ENCODE results near the gene SLC34A3. TPM values are rescaled to one million over a fixed set of nuclear protein-coding genes. Genes with fewer than 3 reads are reported as not detected.
A peak's percentile ranks its signal among the peaks of the same experiment; 100 is the strongest.

The SLC34A3 gene
- total RNA-seq, 1 experiment from 2014 or later, result 0.10 TPM

DNA sequence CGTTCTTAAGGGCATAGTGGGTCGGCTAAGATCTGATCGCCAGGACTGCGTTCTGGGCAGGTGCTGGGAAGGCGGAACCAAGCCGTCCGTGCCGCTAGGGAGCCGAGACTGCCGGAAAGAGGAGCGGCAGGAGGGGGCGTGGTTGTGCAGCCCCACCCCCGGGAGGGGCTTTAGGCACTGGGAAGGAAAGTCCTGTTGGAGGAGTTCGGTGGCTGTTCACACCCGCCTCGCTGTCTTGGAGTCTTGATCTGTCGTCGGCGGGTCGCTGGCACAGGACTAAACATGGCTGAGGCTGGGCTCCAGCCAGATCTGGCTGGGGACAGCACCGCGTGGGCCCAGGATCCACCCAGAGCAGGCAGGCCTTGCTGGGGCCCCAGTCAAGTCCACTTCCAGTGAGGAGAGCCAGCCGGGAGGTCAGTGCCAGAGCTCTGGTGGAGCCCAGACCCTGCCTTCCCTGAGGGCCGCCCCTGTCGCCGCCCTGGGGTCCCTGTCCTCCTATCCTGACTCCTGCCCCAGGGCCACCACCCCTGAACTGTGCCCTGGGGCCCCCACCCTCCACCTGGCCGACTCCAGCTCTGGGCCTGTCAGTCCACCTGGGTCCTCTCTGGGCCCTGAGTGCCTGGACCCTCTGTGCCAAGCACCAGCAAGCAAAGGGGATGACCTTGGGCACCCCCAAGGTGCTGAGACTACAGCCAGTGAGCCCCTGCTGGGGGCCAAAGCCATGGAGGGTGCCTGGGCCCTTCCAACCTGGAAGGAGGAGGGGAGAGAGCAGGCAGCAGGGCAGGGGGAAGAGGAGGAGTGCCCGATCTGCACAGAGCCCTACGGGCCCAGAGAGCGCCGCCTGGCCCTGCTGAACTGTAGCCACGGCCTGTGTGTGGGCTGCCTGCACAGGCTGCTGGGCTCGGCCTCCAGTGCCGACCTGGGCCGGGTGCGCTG lies 13.2 kb upstream of the SLC34A3 start:
- no peak for DNase-seq (ENCODE audit: low read depth)

DNA sequence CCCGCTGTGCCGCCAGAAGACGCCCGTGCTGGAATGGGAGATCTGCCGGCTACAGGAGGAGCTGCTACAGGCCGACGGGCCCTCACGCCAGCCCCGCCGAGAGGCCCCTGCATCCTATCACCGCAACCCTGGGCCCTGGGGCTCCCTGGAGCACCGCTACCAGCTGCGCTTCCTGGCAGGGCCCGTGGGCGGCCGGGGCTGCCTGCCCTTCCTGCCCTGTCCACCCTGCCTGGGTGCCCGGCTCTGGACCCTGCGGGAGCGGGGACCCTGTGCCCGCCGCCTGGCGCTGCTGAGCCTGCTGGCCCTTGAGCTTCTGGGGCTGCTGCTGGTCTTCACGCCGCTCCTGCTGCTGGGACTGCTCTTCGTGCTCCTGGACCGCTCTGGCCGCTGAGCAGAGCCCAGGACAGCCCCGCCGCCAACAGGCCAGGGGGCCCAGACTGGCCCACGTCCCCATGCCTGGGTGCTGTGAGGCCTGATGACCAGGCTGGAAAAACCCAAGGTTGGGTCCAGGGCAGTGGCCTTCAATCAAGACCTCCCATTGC lies 12.4 kb upstream of the SLC34A3 start:
- no peak for DNase-seq (ENCODE audit: low read depth)

DNA sequence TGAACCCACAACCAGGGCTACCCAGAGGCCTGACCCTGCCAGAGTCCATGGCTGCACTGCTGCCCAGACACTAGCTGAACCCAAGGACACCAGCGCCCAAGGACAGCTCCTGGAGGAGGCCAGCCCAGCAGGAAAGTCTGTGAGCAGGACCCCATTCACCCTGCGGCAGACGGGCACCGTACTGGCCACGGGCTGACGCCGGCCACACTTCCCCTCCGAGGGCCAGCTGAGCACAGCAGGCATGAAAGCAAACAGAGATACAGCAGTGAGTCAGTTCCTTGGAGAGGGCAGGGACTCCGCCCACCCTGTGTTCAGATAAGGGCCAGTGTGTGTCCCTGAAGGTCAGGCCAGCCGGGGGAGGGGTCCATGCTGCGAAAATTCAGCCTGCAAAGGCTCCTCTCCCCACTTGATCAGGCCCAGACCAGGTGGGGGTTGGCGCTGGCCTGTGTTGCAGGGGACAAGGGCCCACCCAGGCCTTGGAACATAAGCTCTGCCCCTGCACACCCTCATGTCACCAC lies 11.9 kb upstream of the SLC34A3 start:
- DNase-seq (ENCODE audit: low read depth), result peak; percentile 59

DNA sequence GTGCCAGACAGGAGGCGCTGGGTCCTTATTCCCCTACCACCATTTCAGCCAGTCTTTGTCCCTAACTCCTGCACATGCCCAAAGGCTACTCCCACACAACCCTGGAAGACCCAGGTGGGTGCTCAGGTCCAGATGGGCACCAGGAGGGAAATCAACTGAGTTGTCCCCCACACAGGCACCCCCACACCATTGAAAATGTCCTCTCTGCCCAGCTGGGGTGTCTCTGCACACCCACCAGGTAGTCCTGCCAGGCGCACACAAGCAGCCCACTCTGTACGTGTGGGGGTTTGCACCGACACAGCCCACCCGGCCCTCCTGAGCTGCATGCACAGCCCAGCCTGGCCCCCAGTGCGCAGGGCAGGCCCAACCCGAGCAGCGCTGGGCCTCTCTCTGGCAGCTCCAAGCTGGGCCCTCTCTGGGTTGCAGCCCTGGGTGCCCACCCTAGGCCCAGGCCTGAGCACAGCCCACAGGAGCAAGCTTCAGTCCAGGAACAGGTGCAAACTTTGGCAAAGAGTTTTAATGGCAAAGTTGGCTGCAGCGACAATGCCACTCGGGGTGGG lies 10.9 kb upstream of the SLC34A3 start:
- no peak for DNase-seq (ENCODE audit: low read depth)

DNA sequence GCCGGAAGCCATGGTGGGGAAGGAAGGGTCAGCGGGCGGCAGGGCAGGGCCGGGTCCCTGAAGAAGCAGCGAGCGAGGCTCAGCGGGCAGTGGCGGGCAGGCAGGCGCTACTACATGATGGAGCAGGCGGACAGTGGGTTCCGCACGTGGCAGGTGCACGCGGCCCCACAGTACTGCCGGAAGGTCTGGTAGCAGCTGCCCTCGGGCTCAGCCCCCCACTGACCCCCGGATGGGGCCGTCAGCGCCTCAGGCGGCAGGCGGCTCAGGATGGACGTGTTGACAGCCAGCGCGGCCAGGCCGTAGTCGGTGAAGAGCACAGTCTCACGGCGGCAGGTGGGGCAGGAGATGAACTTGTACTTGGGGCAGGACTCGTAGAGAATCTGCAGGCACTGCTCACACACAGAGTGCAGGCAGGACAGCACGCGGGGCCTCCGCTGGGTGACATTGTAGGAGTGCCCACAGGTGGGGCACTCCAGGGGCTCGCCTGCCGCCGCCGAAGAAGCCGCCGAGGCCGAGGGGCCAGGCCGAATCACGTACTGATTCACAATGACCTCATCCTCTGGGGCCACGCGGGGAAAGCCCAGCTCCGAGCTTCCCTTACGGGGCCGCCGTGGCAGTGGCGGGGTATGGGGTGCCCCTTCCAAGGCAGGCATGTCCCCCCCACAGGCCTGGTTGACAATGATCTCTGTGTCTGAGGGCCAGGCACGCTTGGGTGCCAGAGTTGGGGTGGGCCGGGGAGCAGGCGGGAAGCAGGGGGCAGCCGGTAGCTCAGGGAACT lies 10.2 kb upstream of the SLC34A3 start:
- DNase-seq (ENCODE audit: low read depth), result no peak

DNA sequence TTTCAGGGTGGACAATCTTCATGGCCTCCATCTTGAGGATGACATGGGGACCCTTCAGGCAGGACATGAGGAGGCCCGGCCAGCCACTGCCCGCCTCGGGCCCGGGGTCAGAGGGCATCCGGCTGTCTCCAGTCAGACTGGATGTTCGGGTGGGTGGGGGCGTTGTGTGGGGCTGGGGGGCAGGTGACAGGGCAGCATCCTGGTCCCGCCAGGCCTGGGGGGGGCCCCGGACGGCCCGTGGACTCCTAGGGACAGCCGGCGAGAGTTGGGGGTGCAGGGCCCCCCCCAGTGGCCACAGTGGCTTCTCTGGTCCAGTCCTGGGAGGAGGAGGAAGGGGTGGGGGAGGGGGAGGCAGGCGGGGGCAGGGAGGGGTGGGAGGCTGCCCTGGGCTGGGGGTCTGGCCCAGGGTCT lies 9.6 kb upstream of the SLC34A3 start:
- no peak for DNase-seq (ENCODE audit: low read depth)

DNA sequence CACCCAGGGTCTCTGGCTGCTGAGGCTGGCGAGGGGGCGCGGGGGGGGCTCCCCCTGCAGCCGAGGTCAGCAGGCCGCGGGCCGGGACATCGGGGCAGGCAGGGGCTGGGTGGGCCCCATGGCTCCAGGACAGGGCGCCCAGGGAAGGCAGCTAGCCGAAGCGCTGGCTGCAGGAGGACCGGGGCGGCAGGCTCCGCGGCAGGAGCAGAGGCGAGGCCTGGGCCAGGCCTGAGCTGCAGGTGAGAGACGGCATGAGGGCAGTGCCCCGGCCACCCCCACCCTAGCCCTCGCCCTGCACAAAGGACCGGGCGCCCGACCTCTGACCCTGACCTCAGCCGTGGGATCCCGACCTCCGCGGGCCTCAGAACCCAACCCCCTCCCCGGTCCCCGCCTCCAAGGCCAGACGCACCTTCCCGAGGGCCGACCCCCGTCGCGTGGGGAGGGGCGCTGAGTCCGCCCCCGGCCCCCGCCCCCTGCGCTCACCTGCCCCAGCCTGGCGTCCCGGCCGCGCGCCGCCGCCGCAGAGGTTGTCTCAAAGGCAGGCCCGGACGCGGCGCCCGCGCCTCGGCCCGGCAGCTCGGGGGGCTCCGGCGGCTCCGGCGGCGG lies 9.1 kb upstream of the SLC34A3 start:
- DNase-seq (ENCODE audit: low read depth), result no peak

DNA sequence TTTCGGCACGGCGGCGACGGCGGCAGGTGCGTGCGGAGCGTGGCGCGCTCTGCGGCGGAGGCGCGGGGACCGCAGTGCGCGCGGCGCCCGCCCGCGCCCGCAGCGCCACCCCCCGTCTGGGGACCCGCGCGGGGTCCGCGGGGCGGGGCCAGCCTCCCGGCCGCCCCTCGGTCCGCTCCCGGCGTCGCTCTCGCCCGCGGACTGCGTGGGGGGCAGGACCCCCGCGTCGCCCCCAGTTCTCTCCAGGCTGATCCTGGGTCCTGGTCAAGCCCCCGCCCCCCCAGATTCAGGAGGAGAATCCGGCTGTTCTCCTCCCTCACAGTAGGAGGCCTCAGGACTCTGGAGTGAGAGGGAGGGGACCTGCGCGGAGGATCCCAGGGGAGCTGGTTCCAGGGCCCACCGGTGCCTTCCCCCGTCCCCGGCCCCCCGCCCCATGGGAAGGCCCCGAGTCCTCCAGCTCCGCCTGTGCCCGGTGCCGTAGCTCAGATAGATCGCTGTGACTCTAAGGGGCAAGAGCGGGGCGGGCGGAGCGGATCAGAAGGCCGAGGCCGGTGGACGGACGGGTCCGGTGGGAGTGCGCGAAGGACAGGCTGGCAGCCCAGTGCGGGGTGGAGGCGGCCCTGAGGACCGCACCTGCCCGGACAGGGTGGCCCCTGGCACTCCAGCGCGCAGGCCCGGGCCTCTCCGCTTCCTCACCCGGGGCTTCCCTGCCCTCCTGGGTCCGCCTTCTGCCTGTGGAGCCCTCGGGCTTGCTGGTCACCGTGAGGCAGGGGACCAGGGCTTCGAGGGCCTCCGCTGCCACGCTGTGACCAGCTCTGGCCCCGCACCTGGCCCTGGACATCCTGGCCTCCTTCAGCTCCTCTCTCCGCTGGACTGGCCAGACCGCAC lies 8.3 kb upstream of the SLC34A3 start, which contains the start of gene RNF208:
Gene RNF208 (minus strand): TSS at position 51 of the 888 bp plus-strand sequence. CDS start 1,028 bp downstream, outside the sequence.
- no peak for DNase-seq (ENCODE audit: low read depth)

DNA sequence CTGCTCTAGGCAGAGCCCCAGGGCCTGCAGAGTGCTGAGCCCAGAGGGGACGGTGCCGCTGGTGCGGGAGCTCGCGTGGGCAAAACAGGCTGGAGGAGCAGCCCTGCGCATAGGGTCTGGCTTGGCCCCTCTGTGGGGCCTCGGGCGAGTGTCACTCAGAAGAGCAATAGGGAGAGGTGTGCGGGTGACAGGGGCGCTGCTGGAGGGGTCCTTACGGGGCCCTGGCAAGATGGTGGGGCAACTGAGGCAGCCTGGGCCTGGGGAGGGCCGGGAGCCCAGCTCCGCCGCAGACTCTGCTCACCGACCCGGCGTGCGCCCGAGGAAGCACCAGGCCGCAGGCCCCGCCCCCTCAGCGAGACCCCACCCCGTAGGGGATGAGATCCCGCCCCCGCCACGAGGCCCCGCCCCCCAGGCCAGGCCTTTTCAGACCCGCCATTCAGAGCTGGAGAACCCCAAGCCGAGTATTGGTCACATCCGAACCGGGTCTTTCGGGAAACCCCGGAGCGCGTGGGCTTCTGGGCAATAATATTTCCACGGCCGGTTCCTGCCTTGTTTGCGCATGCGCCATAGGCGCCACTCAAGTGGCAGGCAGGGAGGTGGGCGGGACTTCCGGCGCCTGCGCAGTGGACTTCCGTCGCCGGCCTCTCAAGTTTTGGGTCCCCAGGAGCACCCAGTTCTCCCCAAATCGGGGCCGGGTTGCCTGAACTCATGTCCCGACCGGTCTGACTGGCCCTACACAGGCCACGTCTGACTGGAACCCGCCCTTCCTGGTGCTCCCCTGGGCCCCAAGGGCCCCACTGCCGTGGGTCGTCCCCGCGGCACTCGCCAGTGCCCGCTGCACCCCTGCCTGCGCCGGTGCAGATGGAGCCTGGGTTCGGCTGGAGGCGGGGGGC lies 7.4 kb upstream of the SLC34A3 start:
- peak; percentile 98 for DNase-seq (ENCODE audit: low read depth)

DNA sequence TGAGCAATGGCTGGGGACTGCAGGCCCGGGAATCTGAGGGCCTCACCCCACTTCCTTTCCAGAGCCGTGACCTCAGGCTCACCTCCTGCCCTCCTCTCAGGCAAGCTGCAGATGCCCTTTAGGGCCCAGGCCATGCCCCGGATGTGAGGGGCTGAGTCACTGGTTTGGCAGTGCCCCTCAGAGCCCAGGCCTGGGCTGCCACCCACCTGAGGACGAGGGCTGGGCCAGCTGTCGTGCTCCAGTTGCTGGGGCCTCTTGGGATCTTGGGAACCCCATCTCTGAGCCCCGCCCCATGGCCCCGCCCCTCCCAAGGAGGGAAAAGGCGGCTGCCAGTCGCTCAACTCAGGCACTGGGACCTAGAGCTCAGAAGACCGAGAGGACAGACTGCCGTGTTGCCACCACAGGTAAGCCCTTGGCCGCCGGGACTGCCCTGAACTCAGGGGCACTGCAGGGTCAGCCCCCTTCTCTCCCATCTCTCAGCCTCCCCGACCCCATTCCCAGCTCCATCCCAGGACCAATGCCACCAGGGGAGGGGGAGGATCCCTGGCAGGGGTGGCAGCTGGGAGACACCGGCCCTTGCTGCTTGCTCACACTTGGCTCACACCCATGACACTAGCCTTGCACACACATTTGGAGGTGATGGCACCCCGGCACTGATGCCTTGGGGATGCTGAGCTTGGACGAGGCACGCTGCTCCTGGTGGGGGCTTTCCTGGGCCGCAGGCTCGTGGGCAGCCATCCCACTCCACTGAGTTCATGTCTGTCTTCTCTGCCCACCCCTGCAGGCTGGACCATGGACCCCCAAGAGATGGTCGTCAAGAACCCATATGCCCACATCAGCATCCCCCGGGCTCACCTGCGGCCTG lies 5.6 kb upstream of the SLC34A3 start, which contains the start of gene CYSRT1:
Gene CYSRT1 (plus strand): TSS at position 345 of the 865 bp plus-strand sequence. CDS start 448 bp downstream, at position 793.
- no peak for DNase-seq (ENCODE audit: low read depth)

DNA sequence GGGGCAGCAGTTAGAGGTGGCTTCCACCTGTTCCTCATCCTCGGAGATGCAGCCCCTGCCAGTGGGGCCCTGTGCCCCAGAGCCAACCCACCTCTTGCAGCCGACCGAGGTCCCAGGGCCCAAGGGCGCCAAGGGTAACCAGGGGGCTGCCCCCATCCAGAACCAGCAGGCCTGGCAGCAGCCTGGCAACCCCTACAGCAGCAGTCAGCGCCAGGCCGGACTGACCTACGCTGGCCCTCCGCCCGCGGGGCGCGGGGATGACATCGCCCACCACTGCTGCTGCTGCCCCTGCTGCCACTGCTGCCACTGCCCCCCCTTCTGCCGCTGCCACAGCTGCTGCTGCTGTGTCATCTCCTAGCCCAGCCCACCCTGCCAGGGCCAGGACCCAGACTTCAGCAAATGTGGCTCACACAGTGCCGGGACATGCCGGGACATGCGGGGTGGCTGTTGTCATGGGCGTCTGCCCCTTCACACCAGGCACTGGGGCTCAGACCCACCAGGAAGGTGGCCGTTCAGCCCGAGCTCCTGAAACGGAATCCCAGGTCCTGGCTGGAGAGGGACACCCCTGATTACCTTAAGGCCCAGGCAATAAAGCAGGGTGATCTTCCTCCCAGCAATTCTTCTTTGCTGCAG lies 4.9 kb upstream of the SLC34A3 start:
- no peak for DNase-seq (ENCODE audit: low read depth)

DNA sequence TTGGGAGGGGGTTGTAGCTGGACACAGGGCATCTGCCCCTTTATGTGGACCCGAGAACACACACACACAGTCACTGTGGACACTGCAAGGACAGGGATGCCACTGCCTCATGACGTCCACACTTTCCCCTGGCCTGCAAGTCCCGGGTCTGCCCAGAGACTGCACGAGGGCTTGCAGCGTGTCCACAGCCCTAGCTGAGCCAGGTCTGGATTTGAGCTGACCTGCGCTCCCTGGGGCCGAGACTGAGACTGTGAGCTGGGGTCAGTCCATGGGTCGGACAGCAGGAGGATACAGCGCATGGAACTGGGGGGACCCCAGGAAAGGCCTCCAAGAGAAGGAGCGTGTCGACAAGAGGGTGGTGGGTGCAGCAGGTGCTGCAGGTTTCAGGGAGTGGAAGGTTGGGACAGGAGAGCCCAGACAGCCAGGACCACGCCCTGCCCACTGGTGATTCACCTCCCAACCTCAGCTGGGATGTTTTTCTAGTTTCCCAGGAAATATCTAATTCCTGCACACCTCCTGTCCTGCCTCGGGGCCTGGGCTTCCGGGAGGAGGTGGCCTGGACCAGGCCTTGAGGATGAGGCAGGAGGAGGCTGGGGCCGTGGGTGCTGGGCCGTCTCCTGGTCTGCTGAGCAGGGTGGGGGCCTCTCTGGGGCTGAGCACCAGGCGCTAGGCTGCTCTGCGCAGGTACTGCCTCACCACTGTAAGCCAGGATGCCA lies 4.2 kb upstream of the SLC34A3 start:
- peak; percentile 84 for DNase-seq (ENCODE audit: low read depth)

DNA sequence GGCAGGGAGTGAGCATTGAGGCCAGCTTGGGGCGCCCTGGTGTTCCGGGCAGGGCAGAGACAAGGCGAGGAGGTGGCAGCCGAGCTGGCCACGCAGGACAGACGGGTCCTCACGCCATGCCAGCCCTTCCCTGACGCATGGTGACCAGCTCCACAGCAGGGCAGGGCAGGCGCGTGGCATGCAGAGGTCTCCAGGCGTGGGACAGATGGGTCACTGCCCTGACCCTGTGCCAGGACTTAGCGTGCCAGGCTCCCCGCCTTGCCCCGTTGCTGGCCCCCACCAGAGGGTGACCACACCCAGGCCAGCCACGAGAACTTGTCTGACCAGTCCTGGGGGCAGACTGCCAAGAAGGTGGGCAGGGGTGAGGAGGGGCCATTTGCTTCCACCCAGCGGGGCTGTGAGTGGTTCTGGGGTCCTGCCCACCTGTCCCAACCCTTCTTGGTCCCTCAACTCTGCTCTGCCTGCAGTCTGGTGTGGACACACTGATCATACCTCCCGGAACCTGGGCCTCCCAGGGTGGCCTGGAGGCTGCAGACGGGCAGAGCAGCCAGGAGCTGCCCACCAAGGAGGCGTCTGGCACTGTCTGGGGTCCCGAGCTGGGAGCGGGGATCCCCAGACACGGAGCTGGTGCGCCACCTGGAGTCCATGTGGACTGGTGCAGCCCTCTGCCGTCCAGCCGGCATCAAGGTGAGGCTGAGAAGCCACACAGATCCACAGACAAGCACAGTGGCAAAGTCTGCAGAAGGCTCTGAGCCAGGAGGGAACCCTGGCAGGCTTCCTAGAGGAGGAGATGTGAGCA lies 3.4 kb upstream of the SLC34A3 start, which contains the start of gene RNF224:
Gene RNF224 (plus strand): TSS at position 449 of the 799 bp plus-strand sequence. CDS start 834 bp downstream, outside the sequence.
- DNase-seq (ENCODE audit: low read depth), result peak; percentile 80

DNA sequence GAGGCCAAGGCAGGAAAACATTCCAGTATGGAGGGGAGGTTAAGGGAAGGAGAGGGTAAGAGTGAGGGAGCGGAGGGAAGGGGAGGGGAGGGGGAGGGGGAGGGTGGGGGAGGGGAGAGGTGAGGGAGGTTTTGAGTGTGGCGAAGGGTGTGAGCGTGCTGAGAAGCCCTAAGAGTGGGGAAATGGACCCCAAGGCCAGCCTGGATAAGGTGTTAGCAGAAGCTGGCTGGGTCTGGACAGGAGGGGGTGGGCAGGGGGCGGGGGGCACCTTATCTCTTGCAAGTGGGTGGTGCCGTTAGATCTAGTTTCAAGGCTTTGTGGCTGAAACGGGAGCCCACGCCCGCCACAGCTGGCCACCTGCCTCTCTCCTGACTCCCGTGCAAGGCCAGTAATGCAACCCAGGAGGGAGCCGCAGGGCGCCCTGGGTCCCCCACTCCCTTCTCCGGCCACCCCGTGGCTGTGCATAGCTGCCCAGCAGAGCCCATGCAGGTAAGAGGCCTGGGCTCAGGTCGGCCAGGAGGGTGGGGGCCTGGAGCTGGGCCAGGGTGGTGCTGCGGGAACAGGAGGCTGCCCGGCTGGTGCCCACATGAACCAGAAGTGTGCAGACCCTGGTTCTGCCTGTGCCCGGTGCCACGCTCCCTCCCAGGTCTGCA lies 2.7 kb upstream of the SLC34A3 start:
- no peak for DNase-seq (ENCODE audit: low read depth)

DNA sequence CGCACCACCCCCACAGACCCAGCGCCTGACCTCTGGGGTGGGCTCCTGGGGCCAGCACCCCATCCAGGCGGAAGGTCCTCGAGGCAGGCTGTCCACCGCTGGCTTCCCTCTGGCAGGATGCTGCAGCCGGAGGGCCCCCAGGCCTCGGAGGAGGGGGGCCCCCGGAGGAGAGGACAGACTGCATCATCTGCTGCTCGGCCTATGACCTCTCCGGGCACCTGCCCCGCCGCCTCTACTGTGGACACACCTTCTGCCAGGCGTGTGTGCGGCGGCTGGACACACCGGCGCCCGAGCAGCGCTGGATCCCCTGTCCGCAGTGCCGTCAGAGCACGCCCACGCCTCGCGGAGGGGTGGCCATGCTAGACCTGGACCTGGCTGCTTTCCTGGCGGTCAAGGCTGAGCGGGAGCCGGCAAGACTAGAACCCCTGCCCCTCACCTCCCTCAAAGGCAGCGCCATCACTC lies 2.2 kb upstream of the SLC34A3 start:
- no peak for DNase-seq (ENCODE audit: low read depth)
